SKM-1 treated with dmso at 0.1 percent for 144 hours (cell line): Measurements from ENCODE around the gene ZFP42.
"Not testable (repeated sequence)": the region's sequence is repeated elsewhere in the genome, so short reads cannot be mapped to it uniquely, and the experiment has no call there.

Experiments used
- DNase-seq: peaks from one replicate; lab custom pipeline; 2025; ENCODE audit not compliant: unreplicated experiment; lab: John Stamatoyannopoulos, UW

The ZFP42 gene

DNA sequence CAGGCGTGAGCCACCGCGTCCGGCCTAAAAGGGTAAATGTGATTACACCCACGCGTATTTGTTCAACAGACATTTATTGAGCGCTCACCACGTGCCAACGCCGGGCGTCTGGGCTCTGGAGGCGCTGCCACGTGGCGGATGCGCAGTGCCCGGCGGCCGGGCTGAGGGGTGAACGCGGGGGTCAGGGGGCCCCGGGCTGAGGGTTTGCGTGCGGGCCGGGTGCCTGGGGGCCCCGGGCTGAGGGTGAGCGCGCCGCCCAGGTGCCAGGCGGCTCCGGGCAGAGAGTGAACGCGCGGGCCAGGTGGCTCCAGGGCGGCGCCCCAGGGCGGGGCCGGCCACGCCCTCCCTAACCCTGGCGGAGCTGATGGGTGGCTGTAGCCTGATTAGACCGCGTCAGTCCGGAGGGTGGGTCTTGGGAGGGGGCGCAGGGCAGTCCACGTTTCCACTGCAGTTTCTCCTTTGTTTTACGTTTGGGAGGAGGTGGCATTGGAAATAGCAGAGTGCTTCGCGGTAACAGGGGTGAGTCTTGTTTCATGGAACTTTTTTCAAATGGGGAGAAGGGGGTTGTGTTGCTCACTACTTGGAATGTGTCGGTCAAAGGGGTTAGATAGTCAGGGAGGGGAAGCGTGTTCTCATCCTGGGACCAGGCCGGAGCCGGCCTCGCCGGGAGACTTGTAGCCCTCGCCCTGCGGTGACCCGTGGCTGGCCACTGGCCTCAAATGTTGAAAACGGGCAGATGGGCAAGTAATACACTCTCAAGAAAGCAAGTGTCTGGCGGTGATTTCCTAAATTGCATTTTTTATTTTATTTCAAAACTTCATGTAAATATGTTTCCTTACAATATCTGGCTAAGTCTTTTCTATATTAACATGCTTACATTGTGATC lies at the start of gene ZFP42:
Gene ZFP42 (plus strand): TSS at position 450 of the 886 bp plus-strand sequence. CDS start 7,037 bp downstream, outside the sequence.
- DNase-seq: no peak

DNA sequence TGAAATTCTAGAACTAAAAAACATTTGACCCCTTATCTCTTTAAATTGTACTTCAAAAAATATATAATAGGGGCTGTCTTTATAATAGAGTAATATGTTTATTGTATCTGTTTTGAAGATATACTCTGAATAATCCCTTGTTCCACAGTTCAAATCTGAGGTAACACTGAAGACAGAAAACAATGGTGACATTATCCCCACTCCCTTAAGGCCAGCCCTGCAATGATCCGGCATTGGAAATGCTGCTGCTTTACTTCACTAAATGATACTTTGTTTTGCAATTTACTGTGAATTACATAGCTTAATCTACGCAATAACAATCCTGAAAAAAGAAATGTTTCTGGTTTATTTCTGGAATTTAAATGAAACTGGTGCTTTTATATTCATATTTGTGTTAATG lies 34.4 kb upstream of the ZFP42 start:
- DNase-seq: no peak

GRCh38 chr4:187961961-187962360 lies 33.6 kb upstream of the ZFP42 start:
- no peak for DNase-seq

- DNase-seq: no peak
These were observed 32.6 kb upstream of the ZFP42 start for GRCh38 chr4:187962926-187963325.

DNA sequence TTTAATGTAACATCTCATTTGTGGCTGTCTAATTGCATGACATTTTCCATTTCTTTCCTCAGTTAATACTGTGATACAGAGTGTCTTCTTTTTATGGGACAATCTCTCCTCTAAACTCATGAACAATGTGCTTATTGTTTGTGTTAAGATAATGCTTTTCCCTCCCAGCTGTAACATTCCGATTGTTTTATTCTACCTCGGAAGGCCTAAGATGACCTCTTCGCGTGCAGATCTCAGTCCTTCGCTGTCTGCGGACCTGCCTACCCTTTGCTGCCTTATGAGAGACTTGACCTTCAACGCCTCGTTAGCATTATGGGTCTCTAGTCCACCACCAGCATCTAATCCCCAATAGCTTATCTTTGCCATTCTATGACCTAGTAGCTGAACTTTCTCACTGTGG lies 29.8 kb upstream of the ZFP42 start:
- no peak for DNase-seq

- no peak for DNase-seq
These were observed 23.4 kb upstream of the ZFP42 start for GRCh38 chr4:187972135-187972534.

- DNase-seq: no peak
These were observed 11.8 kb upstream of the ZFP42 start for GRCh38 chr4:187983746-187984145.

- no peak for DNase-seq
These were observed 2.6 kb upstream of the ZFP42 start for GRCh38 chr4:187992971-187993370.

DNA sequence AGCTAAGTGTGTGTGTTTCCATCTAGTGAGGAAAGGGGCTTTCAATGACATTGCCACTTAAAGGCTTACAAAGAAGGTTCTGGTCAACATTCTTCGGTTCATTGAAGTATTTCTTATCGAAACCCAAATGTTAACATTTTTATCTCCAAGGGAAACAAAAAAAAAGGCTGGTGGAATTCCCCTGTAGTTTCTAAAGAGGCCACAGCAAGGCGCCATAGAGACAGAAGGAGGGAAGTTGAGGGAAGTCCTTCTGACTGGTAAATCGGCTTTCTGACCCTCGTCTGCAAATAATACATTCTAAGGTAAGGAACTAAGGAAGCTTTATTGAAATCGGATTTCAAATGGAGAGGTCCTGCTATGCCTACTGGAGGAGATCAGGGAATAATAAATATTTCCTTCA lies 1.7 kb upstream of the ZFP42 start:
- peak; percentile 37 for DNase-seq

DNA sequence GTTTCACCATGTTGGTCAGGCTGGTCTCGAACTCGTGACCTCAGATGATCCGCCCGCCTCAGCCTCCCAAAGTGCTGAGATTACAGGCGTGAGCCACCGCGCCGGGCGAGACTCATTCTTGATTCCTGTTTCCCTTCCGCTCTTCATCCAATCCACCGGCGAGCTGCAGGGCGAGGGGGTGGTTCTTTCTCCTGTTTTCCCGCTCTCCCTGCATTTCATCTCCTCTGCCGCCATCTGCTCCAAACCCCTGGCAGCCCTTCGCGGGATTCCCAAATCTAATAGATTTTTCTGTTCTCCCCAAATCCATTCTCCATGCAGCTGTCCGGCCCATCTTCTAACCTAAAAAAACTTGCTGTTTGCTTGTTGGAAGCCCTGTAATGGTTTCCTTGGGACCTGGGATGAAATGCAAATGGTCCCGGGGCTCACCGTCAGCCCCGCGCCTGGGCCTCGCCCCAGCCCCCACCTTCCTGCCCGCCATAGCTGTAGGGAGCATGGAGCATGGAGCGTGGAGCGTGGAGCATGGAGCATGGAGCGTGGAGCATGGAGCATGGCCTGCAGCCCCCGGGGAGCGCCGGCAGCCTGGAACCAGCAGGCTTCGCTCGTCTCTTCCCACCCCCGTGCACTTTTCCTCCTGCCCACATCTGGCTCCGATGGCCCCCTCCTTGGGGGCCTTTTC lies 1.1 kb downstream of the ZFP42 start:
- no peak for DNase-seq

- DNase-seq: not testable (repeated sequence)
These were observed 2.4 kb downstream of the ZFP42 start for GRCh38 chr4:187997991-187998390.

- DNase-seq: no peak
These were observed 3.9 kb downstream of the ZFP42 start for GRCh38 chr4:187999406-187999932.

- DNase-seq: no peak
These were observed 6.8 kb downstream of the ZFP42 start for GRCh38 chr4:188002323-188002722.

DNA sequence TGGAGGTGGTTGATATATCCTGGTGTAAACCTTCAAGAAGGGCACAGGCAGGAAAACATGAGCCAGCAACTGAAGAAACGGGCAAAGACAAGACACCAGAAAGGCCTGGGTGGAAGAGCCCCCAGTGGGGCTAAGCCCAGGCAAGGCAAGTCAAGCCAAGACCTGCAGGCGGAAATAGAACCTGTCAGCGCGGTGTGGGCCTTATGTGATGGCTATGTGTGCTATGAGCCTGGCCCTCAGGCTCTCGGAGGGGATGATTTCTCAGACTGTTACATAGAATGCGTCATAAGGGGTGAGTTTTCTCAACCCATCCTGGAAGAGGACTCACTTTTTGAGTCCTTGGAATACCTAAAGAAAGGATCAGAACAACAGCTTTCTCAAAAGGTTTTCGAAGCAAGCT lies 7.2 kb downstream of the ZFP42 start:
- DNase-seq: no peak

DNA sequence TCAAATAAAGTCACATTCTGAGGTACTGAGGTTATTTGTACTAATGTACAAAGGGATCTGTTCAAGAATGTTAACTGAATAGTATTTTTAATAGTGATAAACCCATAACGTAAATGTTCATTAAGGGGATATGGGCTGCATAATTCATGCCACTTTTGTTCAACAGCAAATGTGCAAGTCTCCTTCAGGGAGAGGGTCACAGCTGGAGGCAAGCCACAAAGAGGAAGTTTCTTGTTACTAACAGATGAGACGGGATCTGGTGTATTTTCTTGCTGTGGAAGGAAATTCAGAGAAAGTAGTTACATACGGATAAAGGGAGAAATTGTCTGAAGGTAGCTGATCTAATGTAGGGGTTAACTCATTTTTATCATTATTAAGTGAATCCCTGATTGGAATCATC lies 10.0 kb downstream of the ZFP42 start:
- peak; percentile 46 for DNase-seq

DNA sequence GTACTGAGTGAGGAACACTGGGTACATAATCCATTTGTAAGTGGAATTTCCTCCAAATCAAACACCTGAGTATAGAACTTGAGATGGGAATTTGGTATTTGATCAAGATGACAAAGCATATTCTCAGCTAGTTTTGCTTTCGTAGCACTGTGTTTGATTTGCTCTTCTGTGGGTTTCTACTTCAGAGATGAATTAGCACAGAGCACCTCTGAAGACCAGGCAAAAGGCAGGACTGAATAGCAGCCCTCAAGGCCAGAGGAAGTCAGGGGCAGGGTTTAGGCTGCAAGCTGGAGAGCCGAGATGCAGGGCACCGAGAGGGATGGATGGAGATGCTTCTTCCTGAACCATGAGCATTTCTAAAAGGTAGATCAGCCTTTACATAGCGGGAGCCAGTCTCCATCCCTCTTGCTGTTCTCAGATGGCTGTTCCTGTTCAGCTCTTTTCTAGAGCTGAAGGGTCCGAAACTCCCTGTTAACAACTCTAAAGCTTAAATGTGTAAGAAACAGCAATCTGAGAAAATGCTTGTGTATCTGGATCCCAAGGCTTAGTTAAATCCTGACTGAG lies 10.8 kb downstream of the ZFP42 start:
- DNase-seq: no peak

- no peak for DNase-seq
These were observed 12.8 kb downstream of the ZFP42 start for GRCh38 chr4:188008377-188008776.

GRCh38 chr4:188012426-188012945 lies 16.9 kb downstream of the ZFP42 start:
- DNase-seq: no peak

GRCh38 chr4:188015025-188015940 lies 19.7 kb downstream of the ZFP42 start:
- DNase-seq: no peak

DNA sequence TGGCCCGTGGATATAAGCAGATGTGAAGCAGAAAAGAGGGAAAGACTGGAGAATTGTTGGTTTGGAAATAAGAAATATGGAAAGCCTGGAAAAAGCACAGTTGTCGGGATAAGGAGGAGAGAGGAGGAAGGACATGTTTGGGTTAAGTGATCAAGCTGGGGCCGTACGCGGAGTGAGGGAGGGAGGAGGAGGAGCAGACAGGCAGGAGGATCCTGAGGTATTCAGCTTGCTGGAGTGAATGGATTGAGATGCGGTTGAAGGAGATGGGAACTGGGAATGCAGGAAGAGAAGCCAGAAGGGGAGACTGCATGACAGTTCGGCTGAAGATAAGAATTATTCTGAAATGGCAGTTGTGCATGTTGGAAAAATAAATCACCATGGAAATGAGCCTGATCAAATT lies 21.2 kb downstream of the ZFP42 start:
- no peak for DNase-seq
